Fibroblast of mammary gland (primary cell): ENCODE data around the gene GPX2.

Experiments
- DNase-seq: peaks from one replicate; pipeline ENCODE4 v3.0.0-alpha.2; 2010; ENCODE audit warnings: low read depth
- H3K4me3 ChIP-seq: 2 replicates; pipeline ENCODE4 v1.5.1; 2011; ENCODE audit warnings: low read depth, mild to moderate bottlenecking, low read length, moderate library complexity; ENCODE audit not compliant: control insufficient read depth
- TF ChIP-seq, protein P1 (sequence below): conservative IDR thresholded peaks from 2 replicates; pipeline ENCODE4 v1.5.1; 2011; ENCODE audit warnings: low read depth, low read length, inconsistent platforms; ENCODE audit not compliant: control insufficient read depth, insufficient read depth

GPX2 gene

GRCh38 chr14:64970776-64971477, 28.4 kb upstream of the GPX2 start:
- TF ChIP-seq, protein P1, sequence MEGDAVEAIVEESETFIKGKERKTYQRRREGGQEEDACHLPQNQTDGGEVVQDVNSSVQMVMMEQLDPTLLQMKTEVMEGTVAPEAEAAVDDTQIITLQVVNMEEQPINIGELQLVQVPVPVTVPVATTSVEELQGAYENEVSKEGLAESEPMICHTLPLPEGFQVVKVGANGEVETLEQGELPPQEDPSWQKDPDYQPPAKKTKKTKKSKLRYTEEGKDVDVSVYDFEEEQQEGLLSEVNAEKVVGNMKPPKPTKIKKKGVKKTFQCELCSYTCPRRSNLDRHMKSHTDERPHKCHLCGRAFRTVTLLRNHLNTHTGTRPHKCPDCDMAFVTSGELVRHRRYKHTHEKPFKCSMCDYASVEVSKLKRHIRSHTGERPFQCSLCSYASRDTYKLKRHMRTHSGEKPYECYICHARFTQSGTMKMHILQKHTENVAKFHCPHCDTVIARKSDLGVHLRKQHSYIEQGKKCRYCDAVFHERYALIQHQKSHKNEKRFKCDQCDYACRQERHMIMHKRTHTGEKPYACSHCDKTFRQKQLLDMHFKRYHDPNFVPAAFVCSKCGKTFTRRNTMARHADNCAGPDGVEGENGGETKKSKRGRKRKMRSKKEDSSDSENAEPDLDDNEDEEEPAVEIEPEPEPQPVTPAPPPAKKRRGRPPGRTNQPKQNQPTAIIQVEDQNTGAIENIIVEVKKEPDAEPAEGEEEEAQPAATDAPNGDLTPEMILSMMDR, result no peak
- no peak overlapping the region for H3K4me3 ChIP-seq
- no peak for DNase-seq

DNA sequence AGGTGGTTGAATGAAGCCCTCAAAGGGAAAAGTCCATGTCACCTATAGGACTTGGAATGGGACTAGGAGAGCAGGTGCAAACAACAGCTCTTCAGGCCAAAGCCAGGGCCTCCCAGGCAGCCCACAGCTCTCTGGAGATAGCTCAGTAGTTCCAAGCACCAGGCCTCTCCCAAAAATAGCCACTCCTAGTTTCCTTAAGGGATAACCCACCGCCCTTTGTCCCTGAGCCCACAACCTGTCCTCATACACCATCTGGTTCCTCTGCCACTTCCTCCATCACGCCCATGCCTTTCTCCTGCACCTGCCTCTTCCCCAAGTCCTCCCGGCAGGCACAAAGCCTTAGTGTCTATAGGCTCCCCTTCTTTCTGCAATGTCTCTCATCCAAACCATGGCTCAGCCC, 27.5 kb upstream of the GPX2 start:
- TF ChIP-seq, protein P1, result no peak
- DNase-seq, result no peak
- no peak overlapping the region for H3K4me3 ChIP-seq

GRCh38 chr14:64968651-64969050, 26.1 kb upstream of the GPX2 start:
- TF ChIP-seq, protein P1, result no peak
- H3K4me3 ChIP-seq, result no peak overlapping the region

DNA sequence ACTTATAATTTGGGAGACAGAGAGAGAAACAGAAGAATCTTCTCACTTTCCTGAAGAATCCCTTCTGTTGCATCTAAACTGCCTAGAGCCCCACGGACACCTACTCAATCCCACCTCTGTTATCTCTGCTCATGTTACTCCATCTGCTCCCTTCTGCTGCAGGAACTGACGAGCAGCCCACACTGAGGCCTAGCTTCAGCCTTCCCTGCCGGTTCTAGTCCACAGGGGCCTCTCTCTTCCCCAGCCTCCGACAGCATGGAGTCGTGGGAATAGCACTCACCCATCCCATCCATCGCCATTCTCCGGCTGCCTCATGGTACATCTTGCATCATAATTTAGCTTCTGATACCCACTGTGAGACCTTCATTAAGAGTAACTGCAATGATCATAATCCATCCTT, 25.6 kb upstream of the GPX2 start:
- DNase-seq, result no peak
- TF ChIP-seq, protein P1, result no peak
- no peak overlapping the region for H3K4me3 ChIP-seq

More at GRCh38 chr14:64968651-64969050, 26.1 kb upstream of the GPX2 start:
- DNase-seq, result no peak

DNA sequence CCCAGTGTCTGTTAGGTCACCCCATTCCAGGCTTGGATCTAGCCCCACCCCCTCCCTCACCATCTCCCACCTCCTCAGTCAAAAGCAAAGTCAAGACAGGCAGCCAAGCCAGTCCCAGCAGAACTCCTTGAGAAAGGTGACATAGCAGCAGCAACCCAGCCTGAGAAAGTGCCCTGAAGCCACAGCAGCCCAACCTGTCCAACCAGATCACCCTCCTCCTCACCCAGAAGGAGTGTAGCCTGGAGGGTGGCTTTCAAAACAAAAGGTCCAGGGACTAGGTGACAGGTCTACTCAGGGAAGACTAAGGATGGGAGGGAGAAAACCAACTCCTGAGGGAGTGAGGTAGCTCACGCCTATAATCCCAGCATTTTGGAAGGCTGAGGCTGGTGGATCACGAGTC, 24.4 kb upstream of the GPX2 start:
- H3K4me3 ChIP-seq, result no peak overlapping the region
- TF ChIP-seq, protein P1, result no peak
- no peak for DNase-seq

DNA sequence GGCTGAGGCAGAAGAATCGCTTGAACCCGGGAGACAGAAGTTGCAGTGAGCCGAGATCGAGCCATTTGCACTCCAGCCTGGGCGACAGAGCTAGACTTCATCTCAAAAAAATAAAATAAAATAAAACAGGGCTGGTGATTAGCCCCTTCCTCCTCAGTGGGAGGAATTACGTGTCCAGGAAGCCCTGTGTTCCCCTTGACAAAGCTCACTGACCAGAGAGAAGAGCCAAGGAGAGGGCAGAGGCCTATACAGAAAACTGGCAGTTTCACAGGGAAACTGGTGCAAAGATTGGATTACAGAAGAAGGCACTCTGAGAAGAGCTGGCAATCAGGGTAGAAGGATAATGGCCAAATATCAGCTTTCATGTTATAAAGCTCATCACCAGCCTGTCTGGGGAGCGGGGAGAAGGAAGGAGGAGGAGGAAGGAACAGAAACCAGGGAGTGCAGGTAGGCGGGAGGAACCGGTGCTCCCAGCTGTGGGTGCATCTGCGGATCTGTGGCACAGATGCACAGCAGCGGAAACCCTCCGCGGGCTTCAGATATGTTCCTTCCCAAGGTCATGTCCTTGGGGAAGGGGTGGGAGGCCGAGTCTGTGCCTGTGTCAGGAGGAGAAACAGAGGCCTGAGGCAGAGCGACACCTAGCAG, 22.9 kb upstream of the GPX2 start:
- TF ChIP-seq, protein P1, result no peak
- no peak overlapping the region for H3K4me3 ChIP-seq
- DNase-seq, result no peak
